Measurements from ENCODE around the gene AFG3L2.

DNA sequence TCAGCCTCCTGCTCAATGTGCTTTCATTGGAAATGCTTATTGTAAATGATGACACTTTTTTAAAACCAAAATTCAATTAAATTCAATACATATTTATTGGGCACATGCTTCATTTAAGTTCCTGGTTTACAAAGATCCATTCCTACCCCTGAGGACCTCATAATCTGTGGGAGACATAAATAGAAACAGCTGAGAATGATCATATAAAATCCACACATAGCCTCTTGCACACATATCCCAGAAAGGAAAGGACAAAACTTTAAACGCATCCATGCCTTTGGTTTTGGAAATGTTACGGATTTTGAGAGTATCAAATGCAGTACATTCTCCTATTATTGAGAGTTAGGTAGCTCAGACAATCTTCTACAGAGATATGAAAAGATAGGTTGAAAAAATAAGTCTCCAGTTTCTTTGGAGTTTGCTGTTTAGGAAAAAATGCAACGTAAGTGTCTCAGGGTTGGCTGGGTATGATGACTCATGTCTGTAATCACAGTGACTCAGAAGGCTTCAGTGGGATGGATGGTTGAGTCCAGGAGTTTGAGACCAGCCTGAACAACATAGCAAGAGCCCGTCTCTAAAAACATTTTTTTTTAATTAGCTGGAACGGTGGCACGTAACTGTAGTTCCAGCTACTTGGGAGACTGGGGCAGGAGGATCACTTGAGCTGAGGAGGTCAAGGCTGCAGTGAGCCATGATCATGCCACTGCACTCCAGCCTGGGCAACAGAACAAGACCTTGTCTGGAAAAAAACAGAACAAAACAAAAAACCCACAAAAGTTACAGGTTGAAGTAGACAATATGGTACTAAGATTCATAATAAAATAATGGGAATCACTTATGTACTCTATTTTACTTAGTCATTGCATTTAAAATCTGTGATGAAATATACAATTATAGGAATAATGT, 26.8 kb upstream of the AFG3L2 start:
- TF ChIP-seq TAF1 (IDR thresholded peaks at IDR 0.05; ENCODE audit: low read depth, low read length) (no peak), POLR2A (IDR thresholded peaks at IDR 0.05; ENCODE audit: control extremely low read depth in 1 of 2, low read depth in 2 of 2, low read length in 2 of 2) (no peak), SIX5 (IDR thresholded peaks at IDR 0.05; ENCODE audit: low read depth, low read length) (no peak), POLR2AphosphoS5 (IDR thresholded peaks at IDR 0.05; ENCODE audit: low read depth, low read length) (no peak), SAP30 (IDR thresholded peaks at IDR 0.05; ENCODE audit: insufficient read depth, insufficient replicate concordance, low read length) (no peak), EP300 (IDR thresholded peaks at IDR 0.05; ENCODE audit: borderline replicate concordance in 1 of 2, low read depth in 2 of 2, low read length in 2 of 2) (no peak), YY1 (IDR thresholded peaks at IDR 0.05; ENCODE audit: low read depth, low read length) (no peak)
- TF ChIP-seq, protein P1, sequence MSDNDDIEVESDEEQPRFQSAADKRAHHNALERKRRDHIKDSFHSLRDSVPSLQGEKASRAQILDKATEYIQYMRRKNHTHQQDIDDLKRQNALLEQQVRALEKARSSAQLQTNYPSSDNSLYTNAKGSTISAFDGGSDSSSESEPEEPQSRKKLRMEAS (IDR thresholded peaks at IDR 0.05): no peak
- TF ChIP-seq, protein P2, sequence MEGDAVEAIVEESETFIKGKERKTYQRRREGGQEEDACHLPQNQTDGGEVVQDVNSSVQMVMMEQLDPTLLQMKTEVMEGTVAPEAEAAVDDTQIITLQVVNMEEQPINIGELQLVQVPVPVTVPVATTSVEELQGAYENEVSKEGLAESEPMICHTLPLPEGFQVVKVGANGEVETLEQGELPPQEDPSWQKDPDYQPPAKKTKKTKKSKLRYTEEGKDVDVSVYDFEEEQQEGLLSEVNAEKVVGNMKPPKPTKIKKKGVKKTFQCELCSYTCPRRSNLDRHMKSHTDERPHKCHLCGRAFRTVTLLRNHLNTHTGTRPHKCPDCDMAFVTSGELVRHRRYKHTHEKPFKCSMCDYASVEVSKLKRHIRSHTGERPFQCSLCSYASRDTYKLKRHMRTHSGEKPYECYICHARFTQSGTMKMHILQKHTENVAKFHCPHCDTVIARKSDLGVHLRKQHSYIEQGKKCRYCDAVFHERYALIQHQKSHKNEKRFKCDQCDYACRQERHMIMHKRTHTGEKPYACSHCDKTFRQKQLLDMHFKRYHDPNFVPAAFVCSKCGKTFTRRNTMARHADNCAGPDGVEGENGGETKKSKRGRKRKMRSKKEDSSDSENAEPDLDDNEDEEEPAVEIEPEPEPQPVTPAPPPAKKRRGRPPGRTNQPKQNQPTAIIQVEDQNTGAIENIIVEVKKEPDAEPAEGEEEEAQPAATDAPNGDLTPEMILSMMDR (IDR thresholded peaks at IDR 0.05; ENCODE audit: control extremely low read depth in 1 of 3, insufficient read depth in 1 of 3, low read depth in 1 of 3, low read length in 3 of 3): no peak

Measured in H1 (cell line).